ENCODE measurements around the gene CDKL2.

DNA sequence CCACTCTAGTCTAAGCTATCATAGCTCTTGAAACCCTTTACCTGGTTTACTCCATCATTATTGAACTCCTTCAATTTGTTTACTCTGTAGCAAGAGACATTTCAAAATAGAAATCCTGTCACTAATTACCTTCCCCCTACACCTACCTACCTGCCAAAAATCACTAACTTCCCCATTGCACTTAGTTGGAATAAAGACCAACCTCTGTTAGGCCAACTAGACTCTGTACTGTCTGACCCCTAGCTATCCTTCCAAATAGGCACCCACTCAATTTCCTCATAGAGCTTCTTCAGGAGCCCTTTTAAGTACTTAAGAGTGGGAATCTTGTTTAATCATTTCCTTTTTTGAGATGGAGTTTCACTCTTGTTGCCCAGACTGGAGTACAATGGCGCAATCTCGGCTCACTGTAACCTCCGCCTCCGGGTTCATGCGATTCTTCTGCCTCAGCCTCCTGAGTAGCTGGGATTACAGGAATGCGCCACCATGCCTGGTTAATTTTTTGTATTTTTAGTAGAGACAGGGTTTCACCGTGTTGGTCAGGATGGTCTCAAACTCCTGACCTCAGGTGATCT, 8.9 kb upstream of the CDKL2 start:
- TF ChIP-seq CTCF (IDR thresholded peaks at IDR 0.05; ENCODE audit: borderline replicate concordance, extremely low read depth, low read length, poor library complexity, severe bottlenecking) = no peak
- TF ChIP-seq EZH2 (IDR thresholded peaks at IDR 0.05; ENCODE audit: borderline replicate concordance, low read depth, low read length, severe bottlenecking) = no peak
